Calu3 (cell line): ENCODE data around the gene DCAF6. TPM values are rescaled to one million over a fixed set of nuclear protein-coding genes. Genes with fewer than 3 reads are reported as not detected.

Experiments used
- BruUV-seq: library from RNA; stranded (reverse); fragments of 400-500 nt; replicated peaks from 2 replicates; lab custom pipeline; 2021; lab: Mats Ljungman, UMichigan
- CTCF ChIA-PET: fragments of 300-600 bp; sonication (Branson Sonifier 250); formaldehyde crosslinking; loops from one replicate; lab custom pipeline; 2022; ENCODE audit warnings: antibody characterized with exemption; lab: Charles Lee
- DNase-seq: peaks from one replicate; pipeline ENCODE4 v3.0.0; 2022
- H3K27ac Mint-ChIP-seq: one replicate; pipeline ENCODE4 v1.8.0; 2022; ENCODE audit warnings: mixed read lengths; ENCODE audit not compliant: unreplicated experiment
- H3K27me3 Mint-ChIP-seq: one replicate; pipeline ENCODE4 v1.8.0; 2022; ENCODE audit warnings: mixed read lengths; ENCODE audit not compliant: unreplicated experiment
- H3K36me3 Mint-ChIP-seq: one replicate; pipeline ENCODE4 v1.8.0; 2022; ENCODE audit warnings: mild to moderate bottlenecking, moderate library complexity, mixed read lengths; ENCODE audit not compliant: insufficient read depth, unreplicated experiment
- H3K4me1 Mint-ChIP-seq: one replicate; pipeline ENCODE4 v1.8.0; 2022; ENCODE audit warnings: mild to moderate bottlenecking, low read depth, mixed read lengths; ENCODE audit not compliant: unreplicated experiment
- H3K4me3 Mint-ChIP-seq: one replicate; pipeline ENCODE4 v1.8.0; 2022; ENCODE audit warnings: mild to moderate bottlenecking, low read depth, moderate library complexity, mixed read lengths; ENCODE audit not compliant: unreplicated experiment
- H3K9me3 Mint-ChIP-seq: one replicate; pipeline ENCODE4 v1.8.0; 2022; ENCODE audit warnings: low read depth, mixed read lengths; ENCODE audit not compliant: unreplicated experiment
- CTCF ChIP-seq: fragments of 200-600 bp; IDR thresholded peaks from one replicate; pipeline ENCODE4 v1.8.0; 2022; ENCODE audit warnings: antibody characterized with exemption; ENCODE audit not compliant: unreplicated experiment
- intact Hi-C: fragments of 100-400 bp; cut with micrococcal nuclease; formaldehyde crosslinking; loops from one replicate; pipeline ENCODE4 v1.10.0; 2022; ENCODE audit not compliant: unreplicated experiment
- total RNA-seq: library from RNA; stranded (reverse); gene quantifications from 2 replicates; pipeline ENCODE4 v1.2.3, GENCODE V29; 2022

The DCAF6 gene
- total RNA-seq, 1 experiment from 2014 or later = 64.0 TPM

- intact Hi-C loops = no loop called here
- H3K27me3 Mint-ChIP-seq = no peaks in the 10 kb centered on the region
- no peaks in the 10 kb centered on the region for H3K9me3 Mint-ChIP-seq
- no peaks in the 10 kb centered on the region for H3K36me3 Mint-ChIP-seq
- no peak for DNase-seq
- H3K4me1 Mint-ChIP-seq = no peaks in the 10 kb centered on the region
- H3K4me3 Mint-ChIP-seq = no peak overlapping the region
- no peak overlapping the region for H3K27ac Mint-ChIP-seq
- CTCF ChIA-PET = no interaction called here
- no TSS peak for BruUV-seq
- no peak for TF ChIP-seq CTCF
These were observed 95.5 kb downstream of the DCAF6 start for GRCh38 chr1:168032029-168032428.

GRCh38 chr1:168035345-168035744 is 98.9 kb downstream of the DCAF6 start:
- Mint-ChIP-seq H3K4me3 (no peak overlapping the region), H3K27ac (no peak overlapping the region), H3K4me1 (no peaks in the 10 kb centered on the region), H3K36me3 (no peaks in the 10 kb centered on the region), H3K9me3 (no peaks in the 10 kb centered on the region), H3K27me3 (no peaks in the 10 kb centered on the region)
- TF ChIP-seq CTCF = no peak
- DNase-seq = no peak
- CTCF ChIA-PET = interaction anchor here (0.6 kb wide), 1 partner anchor 12 kb away, joined by 4 read pairs; no protein-coding TSS in a partner anchor
- intact Hi-C loops = no loop called here
- no TSS peak for BruUV-seq

GRCh38 chr1:168042362-168042761 is 105.9 kb downstream of the DCAF6 start:
- H3K27ac Mint-ChIP-seq = no peak overlapping the region
- H3K27me3 Mint-ChIP-seq = no peaks in the 10 kb centered on the region
- no peaks in the 10 kb centered on the region for H3K36me3 Mint-ChIP-seq
- CTCF ChIA-PET = no interaction called here
- intact Hi-C loops = no loop called here
- H3K4me1 Mint-ChIP-seq = no peaks in the 10 kb centered on the region
- TF ChIP-seq CTCF = no peak
- no peak overlapping the region for H3K4me3 Mint-ChIP-seq
- H3K9me3 Mint-ChIP-seq = no peaks in the 10 kb centered on the region
- DNase-seq = no peak
- no TSS peak for BruUV-seq

- Mint-ChIP-seq H3K27ac (no peak overlapping the region), H3K9me3 (no peaks in the 10 kb centered on the region), H3K4me1 (no peaks in the 10 kb centered on the region), H3K36me3 (peaks cover 11% of the 10 kb centered on the region), H3K27me3 (no peaks in the 10 kb centered on the region), H3K4me3 (no peak overlapping the region)
- intact Hi-C loops = no loop called here
- no peak for DNase-seq
- BruUV-seq = no TSS peak
- CTCF ChIA-PET = no interaction called here
- TF ChIP-seq CTCF = no peak
These were observed 108.8 kb downstream of the DCAF6 start for GRCh38 chr1:168045311-168045710.
